Limb (tissue), 2 donors: ENCODE measurements around the gene ANKRD44.
"Not testable (repeated sequence)": the region's sequence is repeated elsewhere in the genome, so short reads cannot be mapped to it uniquely, and the experiment has no call there.

Experiments used
- DNase-seq, 2 donors: peaks; one replicate each; pipeline ENCODE4 v3.0.0-alpha.2; 2016; ENCODE audit errors: extremely low spot score in 2 of 2

ANKRD44 gene

DNA sequence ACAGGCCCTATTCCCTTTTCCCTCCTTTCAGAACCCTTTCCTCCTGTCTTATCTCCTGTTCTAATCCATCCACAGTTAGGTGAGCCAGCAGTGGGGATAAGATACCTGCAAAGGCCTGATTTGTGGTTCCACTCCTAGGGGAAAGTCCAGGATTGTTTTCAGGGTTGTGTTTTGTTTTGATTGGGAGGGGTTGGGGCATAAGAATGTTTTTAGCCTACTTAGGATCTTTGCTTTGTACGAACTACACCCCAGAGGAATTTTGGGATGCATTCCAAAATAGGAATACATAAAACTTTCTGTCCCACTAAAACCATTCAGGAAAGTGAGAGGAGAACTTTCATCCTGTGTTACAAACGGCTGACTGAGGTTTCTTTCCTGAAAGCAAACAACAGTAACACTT lies 233.2 kb downstream of the ANKRD44 start:
- DNase-seq: peak in 1 of 2 donors; percentile 37

- DNase-seq: no peak
Observed at GRCh38 chr2:197076652-197077051, 233.9 kb downstream of the ANKRD44 start.

GRCh38 chr2:197075754-197076337 lies 234.7 kb downstream of the ANKRD44 start:
- no peak for DNase-seq

GRCh38 chr2:197075281-197075680 lies 235.3 kb downstream of the ANKRD44 start:
- DNase-seq: no peak

GRCh38 chr2:197073701-197074433 lies 236.7 kb downstream of the ANKRD44 start:
- no peak for DNase-seq

- no peak for DNase-seq
Observed at GRCh38 chr2:197073270-197073669, 237.3 kb downstream of the ANKRD44 start.

- no peak for DNase-seq
Observed at GRCh38 chr2:197072533-197072932, 238.0 kb downstream of the ANKRD44 start.

DNA sequence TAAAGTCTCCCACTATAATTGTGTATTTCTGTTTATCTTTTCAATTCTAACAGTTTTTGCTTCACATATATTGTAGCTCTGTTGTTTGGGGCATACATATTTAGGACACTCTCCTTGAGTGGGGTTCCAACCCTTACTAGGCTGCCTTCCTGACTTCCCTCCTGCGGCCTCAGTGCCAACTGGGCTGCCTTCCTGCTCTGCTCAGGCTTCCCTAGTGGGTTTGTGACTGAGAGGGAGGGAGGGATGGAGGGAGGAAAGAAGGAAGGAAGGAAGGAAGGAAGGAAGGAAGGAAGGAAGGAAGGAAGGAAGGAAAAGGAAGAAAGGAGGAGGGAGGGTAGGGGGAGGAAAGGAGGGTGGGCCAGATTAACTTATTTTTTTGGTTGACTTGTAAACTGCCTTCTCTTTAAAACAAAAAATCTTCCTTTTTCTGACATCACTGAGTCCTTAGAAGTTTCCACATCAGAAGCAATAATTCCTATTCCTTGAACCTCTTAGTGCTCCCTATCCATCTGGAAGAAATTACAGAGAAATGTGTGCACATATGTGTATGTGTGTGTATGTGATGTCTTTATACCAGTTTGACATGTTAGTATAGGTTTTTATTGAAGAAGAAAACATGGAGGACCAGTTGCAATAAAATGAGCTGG lies 238.7 kb downstream of the ANKRD44 start:
- DNase-seq: no peak

DNA sequence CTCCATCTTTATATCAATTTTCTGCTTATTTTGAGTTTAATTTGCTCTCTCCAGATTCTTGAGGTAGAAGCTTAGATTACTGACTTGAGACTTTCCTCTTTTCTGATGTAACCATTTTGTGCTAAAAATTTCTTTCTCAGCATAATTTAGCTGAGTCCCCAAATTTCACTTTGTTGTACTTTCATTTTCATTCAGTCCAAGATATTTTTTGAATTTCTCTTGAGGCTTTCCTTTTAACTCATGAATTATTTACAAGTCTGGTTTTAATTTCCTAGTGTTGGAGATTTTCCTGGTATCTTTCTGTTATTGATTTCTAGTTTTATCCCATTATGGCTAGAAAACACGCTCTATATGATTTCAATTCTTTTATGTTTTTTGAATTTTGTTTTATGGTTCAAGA lies 239.4 kb downstream of the ANKRD44 start:
- no peak for DNase-seq

DNA sequence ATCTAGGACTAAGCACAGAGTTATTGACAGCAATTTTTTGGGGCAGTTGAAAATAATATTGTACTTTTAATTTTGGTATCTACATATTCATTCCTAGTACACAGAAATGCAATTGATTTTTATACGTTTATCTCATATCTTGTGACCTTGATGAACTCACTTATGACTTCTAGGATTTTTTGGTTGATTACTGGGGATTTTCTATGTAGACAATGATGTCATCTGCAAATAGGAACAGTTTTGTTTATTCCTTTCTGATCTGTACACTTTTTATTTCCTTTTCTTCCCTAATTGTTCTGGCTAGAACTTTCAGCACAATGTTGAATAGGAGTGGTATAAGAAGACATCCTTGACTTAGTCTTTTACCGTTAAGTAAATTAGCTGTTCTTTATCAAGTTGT lies 240.6 kb downstream of the ANKRD44 start:
- DNase-seq: no peak

- DNase-seq: not testable (repeated sequence)
Observed at GRCh38 chr2:197062574-197062973, 248.0 kb downstream of the ANKRD44 start.

GRCh38 chr2:197059477-197059876 lies 251.1 kb downstream of the ANKRD44 start:
- no peak for DNase-seq

DNA sequence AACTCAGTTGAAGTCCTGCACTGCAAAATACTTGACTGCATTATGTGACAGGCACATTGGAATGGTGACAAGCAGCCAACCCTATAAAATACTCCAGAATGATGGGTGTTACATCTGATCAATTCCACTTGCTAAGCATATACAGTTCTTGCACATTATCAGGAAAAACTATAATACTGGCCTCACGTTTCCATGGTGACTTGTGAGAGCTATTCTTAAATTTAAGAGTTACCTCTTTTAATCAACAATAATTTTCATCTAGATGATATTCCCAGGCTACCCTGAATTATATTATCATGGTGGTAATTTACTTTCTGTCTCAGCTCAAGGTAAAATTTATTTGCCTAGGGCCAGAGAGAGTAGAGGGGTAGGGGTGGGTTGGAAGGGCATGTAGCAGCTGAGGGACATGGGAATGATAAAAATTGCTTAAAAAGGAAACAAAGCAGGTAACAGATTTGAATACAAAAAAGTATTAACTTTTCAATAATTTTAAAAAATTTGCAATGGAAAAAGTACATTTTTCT lies 251.7 kb downstream of the ANKRD44 start:
- no peak for DNase-seq

GRCh38 chr2:197057959-197058358 lies 252.6 kb downstream of the ANKRD44 start:
- no peak for DNase-seq

GRCh38 chr2:197055045-197055444 lies 255.5 kb downstream of the ANKRD44 start:
- DNase-seq: no peak

- no peak for DNase-seq
Observed at GRCh38 chr2:197054437-197054836, 256.1 kb downstream of the ANKRD44 start.

DNA sequence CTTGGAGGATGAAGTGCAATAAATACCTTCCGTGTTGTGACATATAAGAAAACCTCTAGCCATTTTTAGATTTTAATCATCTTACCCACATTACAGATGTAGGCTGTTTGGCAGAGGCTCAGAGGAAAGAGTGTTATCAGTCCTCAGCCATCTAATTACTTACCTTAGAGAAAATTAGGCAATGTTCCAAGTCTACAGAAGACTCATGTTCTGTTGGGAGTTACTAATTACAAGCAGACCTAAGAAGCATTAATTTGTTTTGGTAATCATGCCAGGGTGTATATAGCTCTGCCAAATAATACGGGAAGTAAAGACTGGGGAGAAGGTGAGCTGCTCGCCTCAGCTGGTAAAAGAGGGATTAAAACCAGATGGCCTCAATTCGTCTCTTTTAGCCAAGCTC lies 258.2 kb downstream of the ANKRD44 start:
- no peak for DNase-seq

DNA sequence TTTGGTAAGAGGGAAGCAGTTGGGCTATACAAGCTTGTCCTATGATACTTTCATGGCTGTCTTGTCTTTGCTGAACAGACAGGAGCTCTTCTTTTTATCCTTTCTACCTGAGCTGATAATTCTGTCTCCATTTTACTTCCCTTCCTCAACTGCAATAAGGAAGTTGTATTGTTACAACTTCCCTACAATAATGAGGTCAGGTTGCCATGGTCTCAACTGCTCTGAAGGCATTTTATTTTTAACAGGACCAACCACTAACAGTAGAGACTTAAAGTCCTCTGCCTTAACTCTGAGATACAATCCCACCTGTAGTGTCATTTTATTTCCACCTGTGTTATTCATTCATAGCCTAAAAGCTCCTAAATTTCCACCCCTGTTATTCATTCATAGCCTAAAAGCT lies 265.5 kb downstream of the ANKRD44 start:
- DNase-seq: no peak

- DNase-seq: no peak
Observed at GRCh38 chr2:197042739-197043196, 267.8 kb downstream of the ANKRD44 start.

GRCh38 chr2:197037863-197038398 lies 272.6 kb downstream of the ANKRD44 start:
- no peak for DNase-seq

GRCh38 chr2:197035002-197035401 lies 275.6 kb downstream of the ANKRD44 start:
- DNase-seq: no peak

GRCh38 chr2:197034292-197034691 lies 276.3 kb downstream of the ANKRD44 start:
- no peak for DNase-seq
